Endodermal cell (in vitro differentiated cells): ENCODE measurements around the gene ADGRG6. TPM values are rescaled to one million over a fixed set of nuclear protein-coding genes. Genes with fewer than 3 reads are reported as not detected.

Experiments used
- DNase-seq: peaks from one replicate; pipeline ENCODE4 v3.0.0-alpha.2; 2017
- H3K27ac ChIP-seq: 2 replicates; pipeline ENCODE4 v1.5.1; 2013; ENCODE audit warnings: mild to moderate bottlenecking, low read depth, low read length, moderate library complexity
- H3K27me3 ChIP-seq: 2 replicates; pipeline ENCODE4 v1.6.1; 2013; ENCODE audit warnings: mild to moderate bottlenecking, low read length, moderate library complexity; ENCODE audit not compliant: insufficient read depth, control insufficient read depth, poor library complexity, severe bottlenecking
- H3K36me3 ChIP-seq: 2 replicates; pipeline ENCODE4 v1.7.0; 2013; ENCODE audit warnings: mild to moderate bottlenecking, low read length, moderate library complexity; ENCODE audit not compliant: control insufficient read depth, insufficient read depth
- H3K4me1 ChIP-seq: one replicate; pipeline ENCODE4 v1.7.0; 2013; ENCODE audit warnings: low read length; ENCODE audit not compliant: control insufficient read depth, insufficient read depth
- H3K4me3 ChIP-seq: 2 replicates; pipeline ENCODE4 v1.5.1; 2013; ENCODE audit warnings: mild to moderate bottlenecking, low read length, moderate library complexity
- H3K9ac ChIP-seq: 2 replicates; pipeline ENCODE4 v1.6.1; 2013; ENCODE audit warnings: mild to moderate bottlenecking, low read length, moderate library complexity; ENCODE audit not compliant: poor library complexity, severe bottlenecking; ENCODE audit errors: extremely low read depth
- H3K9me3 ChIP-seq: 2 replicates; pipeline ENCODE4 v1.6.1; 2013; ENCODE audit warnings: mild to moderate bottlenecking, low read length, moderate library complexity; ENCODE audit not compliant: control insufficient read depth
- H3K27ac Mint-ChIP-seq: 2 replicates; pipeline ENCODE4 v1.8.0; 2020; ENCODE audit warnings: mixed read lengths
- H3K27me3 Mint-ChIP-seq: 2 replicates; pipeline ENCODE4 v1.8.0; 2021; ENCODE audit warnings: mild to moderate bottlenecking, mixed read lengths; ENCODE audit not compliant: insufficient read depth
- H3K36me3 Mint-ChIP-seq: 2 replicates; pipeline ENCODE4 v1.8.0; 2020; ENCODE audit warnings: low read depth, mixed read lengths
- H3K4me1 Mint-ChIP-seq: 2 replicates; pipeline ENCODE4 v1.8.0; 2020; ENCODE audit warnings: mixed read lengths
- H3K4me3 Mint-ChIP-seq: 2 replicates; pipeline ENCODE4 v1.8.0; 2020; ENCODE audit warnings: mild to moderate bottlenecking, moderate library complexity, mixed read lengths
- H3K9me3 Mint-ChIP-seq: 2 replicates; pipeline ENCODE4 v1.8.0; 2020; ENCODE audit warnings: mild to moderate bottlenecking, mixed read lengths
- WGBS, 2 experiments: methylation state at CpG; one replicate each; pipeline versions ENCODE4 v1.1.5 to v1.1.7; 2013; ENCODE audit warnings: missing lambda C conversion rate in 2 of 2, mixed read lengths in 1 of 2; ENCODE audit not compliant: insufficient coverage in 1 of 2, insufficient read length in 1 of 2; 5-methylcytosine and 5-hydroxymethylcytosine counted together
- total RNA-seq, 2 donors: library from RNA; stranded (reverse); fragmentation: NEBNext Ultra II Directional in 1 of 2; extraction: Animal tissue kit (Norgen Biotek cat#: 25700) in 1 of 2; gene quantifications; 2 replicates in 1 of 2; 3 replicates in 1 of 2; pipeline ENCODE4 v1.2.1, GENCODE V29; 2021
- TF ChIP-seq, protein P1 (sequence below): fragments of 200-600 bp; sonication (generic); conservative IDR thresholded peaks from 2 replicates; pipeline ENCODE4 v1.5.0; 2021; ENCODE audit warnings: antibody characterized with exemption, mild to moderate bottlenecking

Gene ADGRG6
- total RNA-seq, 2 donors from 2014 or later: 20.4 to 26.8 TPM

DNA sequence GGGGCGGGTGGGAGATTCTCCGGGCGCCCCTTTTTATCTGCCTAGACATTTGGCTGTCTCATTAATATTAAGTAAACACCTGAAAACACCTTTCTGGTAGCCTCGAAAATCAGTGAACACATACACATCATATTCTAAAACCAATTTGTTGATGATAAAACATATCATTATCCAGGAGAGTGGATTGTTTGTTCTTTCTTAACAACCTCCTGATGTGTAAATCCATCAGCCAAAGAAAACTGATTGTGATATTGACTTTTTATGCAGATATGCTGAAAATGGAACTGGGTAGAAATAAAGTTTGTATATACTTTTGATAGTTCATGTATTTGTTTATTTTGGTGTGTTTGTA lies 75.7 kb downstream of the ADGRG6 start:
- H3K4me1 Mint-ChIP-seq: peaks cover 51% of the 10 kb centered on the region

DNA sequence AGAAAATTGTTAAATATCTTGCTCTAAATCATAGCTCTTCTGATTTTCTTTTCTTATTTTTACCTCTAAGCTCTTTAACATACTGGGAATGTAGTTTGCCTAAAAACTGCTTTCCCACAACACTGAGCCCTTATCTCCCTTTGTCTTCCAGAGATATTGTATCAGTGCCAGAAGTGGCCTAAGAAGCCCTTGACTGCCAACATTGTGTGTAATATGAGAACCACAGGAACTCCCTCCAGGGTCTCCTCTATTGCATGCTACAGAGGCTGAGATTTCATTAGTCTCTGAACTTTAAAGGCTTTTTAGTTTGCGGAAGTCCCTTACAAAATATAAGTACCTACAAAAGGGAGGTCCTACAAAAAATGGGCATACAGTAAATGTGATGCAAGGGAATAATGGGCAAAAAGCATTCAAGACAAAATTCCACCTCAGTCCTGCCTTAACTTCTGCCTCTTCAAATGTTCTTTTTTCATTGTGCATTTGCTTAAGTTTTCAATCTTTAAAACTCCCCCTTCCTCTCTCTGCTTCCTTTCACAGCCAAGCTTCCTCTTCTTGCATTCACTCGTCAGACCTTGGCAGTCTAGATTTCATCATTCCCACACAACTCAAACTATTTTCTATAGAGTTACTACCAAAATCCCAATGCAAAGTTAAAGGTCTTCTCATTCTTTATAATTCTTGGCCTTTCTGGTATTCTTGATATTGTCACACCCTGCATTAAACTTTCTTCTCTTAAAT lies 76.5 kb downstream of the ADGRG6 start:
- Histone ChIP-seq H3K9ac (no peak overlapping the region), H3K4me3 (peak overlapping the region; percentile 1), H3K36me3 (no peaks in the 10 kb centered on the region), H3K27ac (peak overlapping the region; percentile 49), H3K4me1 (peaks cover 11% of the 10 kb centered on the region), H3K9me3 (no peaks in the 10 kb centered on the region), H3K27me3 (no peaks in the 10 kb centered on the region)
- Mint-ChIP-seq H3K9me3 (no peaks in the 10 kb centered on the region), H3K4me1 (peaks cover 49% of the 10 kb centered on the region), H3K27me3 (no peaks in the 10 kb centered on the region), H3K4me3 (peak overlapping the region; percentile 25), H3K27ac (peak overlapping the region; percentile 32), H3K36me3 (no peaks in the 10 kb centered on the region)
- DNase-seq: no peak
- TF ChIP-seq, protein P1, sequence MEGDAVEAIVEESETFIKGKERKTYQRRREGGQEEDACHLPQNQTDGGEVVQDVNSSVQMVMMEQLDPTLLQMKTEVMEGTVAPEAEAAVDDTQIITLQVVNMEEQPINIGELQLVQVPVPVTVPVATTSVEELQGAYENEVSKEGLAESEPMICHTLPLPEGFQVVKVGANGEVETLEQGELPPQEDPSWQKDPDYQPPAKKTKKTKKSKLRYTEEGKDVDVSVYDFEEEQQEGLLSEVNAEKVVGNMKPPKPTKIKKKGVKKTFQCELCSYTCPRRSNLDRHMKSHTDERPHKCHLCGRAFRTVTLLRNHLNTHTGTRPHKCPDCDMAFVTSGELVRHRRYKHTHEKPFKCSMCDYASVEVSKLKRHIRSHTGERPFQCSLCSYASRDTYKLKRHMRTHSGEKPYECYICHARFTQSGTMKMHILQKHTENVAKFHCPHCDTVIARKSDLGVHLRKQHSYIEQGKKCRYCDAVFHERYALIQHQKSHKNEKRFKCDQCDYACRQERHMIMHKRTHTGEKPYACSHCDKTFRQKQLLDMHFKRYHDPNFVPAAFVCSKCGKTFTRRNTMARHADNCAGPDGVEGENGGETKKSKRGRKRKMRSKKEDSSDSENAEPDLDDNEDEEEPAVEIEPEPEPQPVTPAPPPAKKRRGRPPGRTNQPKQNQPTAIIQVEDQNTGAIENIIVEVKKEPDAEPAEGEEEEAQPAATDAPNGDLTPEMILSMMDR: no peak
- WGBS, 2 experiments: 57 to 60% methylated on average over 1 to 2 of the region's 2 CpGs

More for the DNA sequence above, 75.7 kb downstream of the ADGRG6 start:
- no peak overlapping the region for H3K27ac ChIP-seq
- no peaks in the 10 kb centered on the region for H3K27me3 Mint-ChIP-seq
- H3K9me3 Mint-ChIP-seq: no peaks in the 10 kb centered on the region
- no peaks in the 10 kb centered on the region for H3K27me3 ChIP-seq
- peaks cover 11% of the 10 kb centered on the region for H3K4me1 ChIP-seq
- H3K36me3 Mint-ChIP-seq: no peaks in the 10 kb centered on the region
- H3K27ac Mint-ChIP-seq: peak overlapping the region; percentile 87
- H3K4me3 ChIP-seq: peak overlapping the region; percentile 1
- DNase-seq: no peak
- 83 to 93% methylated on average over 3 to 4 of the region's 4 CpGs for WGBS, 2 experiments
- H3K36me3 ChIP-seq: no peaks in the 10 kb centered on the region
- TF ChIP-seq, protein P1: no peak
- no peaks in the 10 kb centered on the region for H3K9me3 ChIP-seq
- peak overlapping the region; percentile 20 for H3K4me3 Mint-ChIP-seq
- no peak overlapping the region for H3K9ac ChIP-seq

DNA sequence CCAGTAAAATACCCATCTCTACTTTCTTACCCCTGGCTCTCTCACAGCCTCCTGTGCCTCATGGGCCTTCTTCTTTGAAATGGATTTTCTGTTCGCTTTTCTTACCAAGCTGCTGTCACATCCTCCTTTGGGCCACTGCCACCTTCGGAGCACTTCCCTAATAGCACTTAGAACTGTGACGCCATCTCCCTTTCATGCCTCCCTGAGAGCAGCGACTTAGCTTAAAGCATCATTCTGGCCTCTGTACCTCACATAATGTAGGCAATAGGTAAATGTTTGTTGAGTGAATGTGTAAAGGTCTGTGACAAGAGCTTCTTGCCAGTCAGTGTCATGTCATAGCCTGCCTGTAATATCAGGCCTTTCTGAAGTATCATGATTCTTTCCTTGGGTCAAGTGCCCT lies 78.8 kb downstream of the ADGRG6 start:
- Mint-ChIP-seq H3K36me3 (no peaks in the 10 kb centered on the region), H3K27me3 (no peaks in the 10 kb centered on the region), H3K9me3 (no peaks in the 10 kb centered on the region), H3K27ac (no peak overlapping the region), H3K4me3 (no peak overlapping the region), H3K4me1 (peaks cover 38% of the 10 kb centered on the region)
- H3K9me3 ChIP-seq: no peaks in the 10 kb centered on the region
- WGBS, 2 experiments: 73 to 92% methylated on average over 2 to 4 of the region's 4 CpGs
- no peaks in the 10 kb centered on the region for H3K27me3 ChIP-seq
- H3K27ac ChIP-seq: no peak overlapping the region
- peaks cover 9% of the 10 kb centered on the region for H3K4me1 ChIP-seq
- no peaks in the 10 kb centered on the region for H3K36me3 ChIP-seq
- no peak overlapping the region for H3K4me3 ChIP-seq
- TF ChIP-seq, protein P1: peak; percentile 15
- no peak overlapping the region for H3K9ac ChIP-seq
- DNase-seq: no peak
